SK-N-SH treated with all-trans-retinoic acid at 6 μM for 48 hours (cell line): ENCODE measurements around the gene SAE1.
A peak's percentile ranks its signal among the peaks of the same experiment; 100 is the strongest.

Experiments
- ATAC-seq: fragments of 200-7000 bp; cut with Tn5 transposase; 3 replicates; pipeline ENCODE4 v1.9.1; 2020; ENCODE audit warnings: mild to moderate bottlenecking, moderate library complexity
- CSDC2 ChIP-seq: fragments of 250-450 bp; sonication (Bioruptor Pico); IDR thresholded peaks from 2 replicates; pipeline ENCODE4 v1.5.0; 2020; ENCODE audit warnings: mild to moderate bottlenecking, moderate library complexity
- ESRRG ChIP-seq: fragments of 250-450 bp; sonication (Bioruptor Pico); IDR thresholded peaks from 2 replicates; pipeline ENCODE4 v1.6.1; 2021; ENCODE audit warnings: mild to moderate bottlenecking
- GLIS3 ChIP-seq: fragments of 250-450 bp; sonication (Bioruptor Pico); IDR thresholded peaks from 2 replicates; pipeline ENCODE4 v1.5.0; 2020; ENCODE audit warnings: mild to moderate bottlenecking, moderate library complexity
- ISL1 ChIP-seq: fragments of 250-450 bp; sonication (Bioruptor Pico); IDR thresholded peaks from 2 replicates; pipeline ENCODE4 v2.1.2; 2022; ENCODE audit warnings: mild to moderate bottlenecking, moderate library complexity
- OSR1 ChIP-seq: fragments of 250-450 bp; sonication (Bioruptor Pico); IDR thresholded peaks from 2 replicates; pipeline ENCODE4 v1.8.0; 2022; ENCODE audit warnings: moderate library complexity, mild to moderate bottlenecking, inconsistent platforms
- PPARA ChIP-seq: fragments of 250-450 bp; sonication (Bioruptor Pico); IDR thresholded peaks from 2 replicates; pipeline ENCODE4 v1.5.0; 2020; ENCODE audit warnings: mild to moderate bottlenecking, borderline replicate concordance
- RARB ChIP-seq: fragments of 250-450 bp; sonication (Bioruptor Pico); IDR thresholded peaks from 2 replicates; pipeline ENCODE4 v1.8.0; 2021; ENCODE audit warnings: mild to moderate bottlenecking, moderate library complexity
- SNAI2 ChIP-seq: fragments of 250-450 bp; sonication (Bioruptor Pico); IDR thresholded peaks from 2 replicates; pipeline ENCODE4 v1.5.0; 2020; ENCODE audit warnings: mild to moderate bottlenecking, moderate library complexity
- TCF4 ChIP-seq: fragments of 250-450 bp; sonication (Bioruptor Pico); IDR thresholded peaks from 2 replicates; pipeline ENCODE4 v1.8.0; 2021; ENCODE audit warnings: mild to moderate bottlenecking, moderate library complexity, borderline replicate concordance
- TOX ChIP-seq: fragments of 250-450 bp; sonication (Bioruptor Pico); IDR thresholded peaks from 2 replicates; pipeline ENCODE4 v1.8.0; 2021; ENCODE audit warnings: mild to moderate bottlenecking, moderate library complexity, borderline replicate concordance
- ZC3H10 ChIP-seq: fragments of 250-450 bp; sonication (Bioruptor Pico); IDR thresholded peaks from 2 replicates; pipeline ENCODE4 v1.5.1; 2021; ENCODE audit warnings: mild to moderate bottlenecking, moderate library complexity
- ZFP30 ChIP-seq: fragments of 450-650 bp; formaldehyde crosslinking; IDR thresholded peaks from 2 replicates; pipeline ENCODE4 v1.5.0; 2022; ENCODE audit warnings: mild to moderate bottlenecking, moderate library complexity
- ZNF565 ChIP-seq: fragments of 450-650 bp; formaldehyde crosslinking; conservative IDR thresholded peaks from 2 replicates; pipeline ENCODE4 v1.5.0; 2020; ENCODE audit warnings: low read depth, mild to moderate bottlenecking, moderate library complexity
- ZNF70 ChIP-seq: fragments of 450-650 bp; formaldehyde crosslinking; IDR thresholded peaks from 2 replicates; pipeline ENCODE4 v1.5.0; 2020; ENCODE audit warnings: mild to moderate bottlenecking, moderate library complexity
- ZNF8 ChIP-seq: fragments of 450-650 bp; formaldehyde crosslinking; IDR thresholded peaks from 2 replicates; pipeline ENCODE4 v1.5.0; 2020; ENCODE audit warnings: mild to moderate bottlenecking, moderate library complexity
- TF ChIP-seq, protein P1 (sequence below): fragments of 250-450 bp; sonication (Bioruptor Pico); IDR thresholded peaks from 2 replicates; pipeline ENCODE4 v1.8.0; 2021; ENCODE audit warnings: low read depth, mild to moderate bottlenecking, moderate library complexity, borderline replicate concordance
- TF ChIP-seq, protein P2 (sequence below): fragments of 250-450 bp; sonication (Bioruptor Pico); IDR thresholded peaks from 2 replicates; pipeline ENCODE4 v1.5.0; 2020; ENCODE audit warnings: mild to moderate bottlenecking, moderate library complexity
- TF ChIP-seq, protein P3 (sequence below): fragments of 250-450 bp; sonication (Bioruptor Pico); IDR thresholded peaks from 2 replicates; pipeline ENCODE4 v1.8.0; 2020; ENCODE audit warnings: mild to moderate bottlenecking, moderate library complexity, borderline replicate concordance
- TF ChIP-seq, protein P4 (sequence below): fragments of 250-450 bp; sonication (Bioruptor Pico); IDR thresholded peaks from 2 replicates; pipeline ENCODE4 v1.5.1; 2020; ENCODE audit warnings: low read depth, mild to moderate bottlenecking, moderate library complexity

The SAE1 gene

DNA sequence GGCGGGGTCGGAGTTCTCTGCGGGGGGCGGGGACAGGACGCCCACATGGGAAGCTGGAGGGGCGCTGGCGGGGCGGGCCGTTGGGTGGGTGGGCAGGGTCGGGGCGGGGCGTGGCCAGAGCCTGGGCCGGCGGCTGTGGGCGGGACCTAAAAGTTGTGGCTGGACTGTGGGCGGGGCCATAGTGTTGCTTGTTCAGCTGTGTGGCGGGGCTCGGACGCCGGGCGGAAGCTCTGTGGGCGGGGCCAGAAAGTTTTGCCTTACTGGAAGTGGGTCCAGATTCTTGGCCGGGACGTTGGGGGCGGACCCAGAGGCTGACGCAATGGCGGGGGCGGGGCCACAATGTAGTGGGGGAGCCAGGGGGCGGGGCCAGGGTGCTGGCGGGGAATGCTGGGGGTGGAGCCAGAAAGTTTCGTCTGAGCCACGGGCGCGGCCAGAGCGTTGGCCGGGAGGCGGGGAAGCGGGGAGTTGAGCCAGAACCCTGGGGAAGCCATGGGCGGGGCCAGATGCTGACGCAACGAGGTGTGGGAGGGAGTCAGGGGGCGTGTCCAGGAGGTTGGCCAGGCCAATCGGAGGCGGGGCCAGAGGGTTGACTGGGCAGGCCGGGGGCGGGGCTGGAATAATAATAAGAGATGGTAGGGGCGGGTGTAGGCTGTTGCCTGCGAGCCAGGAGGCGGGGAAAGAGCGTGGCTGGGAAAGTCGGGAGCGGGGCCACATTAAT, 126.2 kb downstream of the SAE1 start (continued):
- no peak for TF ChIP-seq PPARA (CRISPR knock-in tag)
- no peak for TF ChIP-seq SNAI2 (CRISPR knock-in tag)

DNA sequence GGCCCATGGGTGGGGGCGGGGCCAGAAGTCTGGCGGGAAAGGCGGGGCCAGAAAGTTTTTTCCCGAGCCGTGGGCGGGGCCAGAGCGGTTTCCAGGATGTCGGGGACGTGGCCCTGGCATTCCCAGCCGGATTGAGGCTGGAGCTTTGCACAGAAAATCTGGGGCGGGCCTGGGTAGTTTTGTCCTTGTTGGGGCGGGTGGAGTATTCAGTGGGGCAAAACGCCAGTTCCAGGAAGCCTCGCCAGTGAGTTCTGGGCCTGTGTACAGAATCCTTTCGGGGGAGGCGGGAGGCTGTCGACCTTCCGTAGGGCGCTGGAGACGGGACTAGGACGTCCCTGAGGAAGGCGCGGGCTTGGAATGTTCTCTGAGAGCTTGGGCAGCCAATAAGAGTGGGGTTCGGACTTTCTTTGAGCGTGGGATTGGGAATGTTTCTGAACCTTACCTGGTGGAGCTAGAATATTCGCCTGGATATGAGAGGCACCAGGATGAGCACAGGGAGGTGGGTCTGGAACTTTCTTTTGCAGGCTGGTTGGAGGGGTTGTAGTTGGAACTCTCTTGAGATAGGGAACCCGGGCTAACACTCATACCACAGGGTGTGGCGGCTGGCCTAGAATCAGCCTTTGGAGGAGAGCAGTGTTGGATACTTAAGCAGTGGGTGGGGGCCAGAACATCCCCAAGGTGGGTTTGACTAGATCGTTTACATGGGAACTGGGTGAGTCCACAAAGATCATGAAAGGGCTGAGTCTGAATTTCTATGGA, 127.0 kb downstream of the SAE1 start:
- TF ChIP-seq PPARA (CRISPR knock-in tag) (no peak), RARB (CRISPR knock-in tag) (peak; percentile 55; the same call in 1 of the 2 replicates)
- ATAC-seq: peak; percentile 63

DNA sequence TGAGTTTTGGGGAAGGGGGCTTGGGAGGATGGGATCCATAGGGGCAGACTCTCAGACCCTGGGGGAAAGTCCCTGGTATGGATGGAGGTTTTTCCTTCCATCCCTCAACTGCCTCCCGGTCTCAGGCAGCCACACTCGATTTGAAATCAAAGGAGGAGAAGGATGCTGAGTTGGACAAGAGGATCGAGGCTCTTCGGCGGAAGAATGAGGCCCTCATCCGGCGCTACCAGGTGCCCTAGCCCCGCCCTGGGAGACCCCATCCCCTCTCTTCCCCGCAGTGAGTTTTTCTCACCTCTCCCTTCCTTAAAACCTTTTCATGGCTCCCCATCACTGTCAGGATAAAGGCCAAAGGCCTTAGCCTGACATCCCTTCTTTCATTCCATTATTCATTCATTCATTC, 127.8 kb downstream of the SAE1 start:
- no peak for ATAC-seq
- TF ChIP-seq, protein P1, sequence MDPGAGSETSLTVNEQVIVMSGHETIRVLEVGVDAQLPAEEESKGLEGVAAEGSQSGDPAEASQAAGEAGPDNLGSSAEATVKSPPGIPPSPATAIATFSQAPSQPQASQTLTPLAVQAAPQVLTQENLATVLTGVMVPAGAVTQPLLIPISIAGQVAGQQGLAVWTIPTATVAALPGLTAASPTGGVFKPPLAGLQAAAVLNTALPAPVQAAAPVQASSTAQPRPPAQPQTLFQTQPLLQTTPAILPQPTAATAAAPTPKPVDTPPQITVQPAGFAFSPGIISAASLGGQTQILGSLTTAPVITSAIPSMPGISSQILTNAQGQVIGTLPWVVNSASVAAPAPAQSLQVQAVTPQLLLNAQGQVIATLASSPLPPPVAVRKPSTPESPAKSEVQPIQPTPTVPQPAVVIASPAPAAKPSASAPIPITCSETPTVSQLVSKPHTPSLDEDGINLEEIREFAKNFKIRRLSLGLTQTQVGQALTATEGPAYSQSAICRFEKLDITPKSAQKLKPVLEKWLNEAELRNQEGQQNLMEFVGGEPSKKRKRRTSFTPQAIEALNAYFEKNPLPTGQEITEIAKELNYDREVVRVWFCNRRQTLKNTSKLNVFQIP: no peak
- TF ChIP-seq, protein P2, sequence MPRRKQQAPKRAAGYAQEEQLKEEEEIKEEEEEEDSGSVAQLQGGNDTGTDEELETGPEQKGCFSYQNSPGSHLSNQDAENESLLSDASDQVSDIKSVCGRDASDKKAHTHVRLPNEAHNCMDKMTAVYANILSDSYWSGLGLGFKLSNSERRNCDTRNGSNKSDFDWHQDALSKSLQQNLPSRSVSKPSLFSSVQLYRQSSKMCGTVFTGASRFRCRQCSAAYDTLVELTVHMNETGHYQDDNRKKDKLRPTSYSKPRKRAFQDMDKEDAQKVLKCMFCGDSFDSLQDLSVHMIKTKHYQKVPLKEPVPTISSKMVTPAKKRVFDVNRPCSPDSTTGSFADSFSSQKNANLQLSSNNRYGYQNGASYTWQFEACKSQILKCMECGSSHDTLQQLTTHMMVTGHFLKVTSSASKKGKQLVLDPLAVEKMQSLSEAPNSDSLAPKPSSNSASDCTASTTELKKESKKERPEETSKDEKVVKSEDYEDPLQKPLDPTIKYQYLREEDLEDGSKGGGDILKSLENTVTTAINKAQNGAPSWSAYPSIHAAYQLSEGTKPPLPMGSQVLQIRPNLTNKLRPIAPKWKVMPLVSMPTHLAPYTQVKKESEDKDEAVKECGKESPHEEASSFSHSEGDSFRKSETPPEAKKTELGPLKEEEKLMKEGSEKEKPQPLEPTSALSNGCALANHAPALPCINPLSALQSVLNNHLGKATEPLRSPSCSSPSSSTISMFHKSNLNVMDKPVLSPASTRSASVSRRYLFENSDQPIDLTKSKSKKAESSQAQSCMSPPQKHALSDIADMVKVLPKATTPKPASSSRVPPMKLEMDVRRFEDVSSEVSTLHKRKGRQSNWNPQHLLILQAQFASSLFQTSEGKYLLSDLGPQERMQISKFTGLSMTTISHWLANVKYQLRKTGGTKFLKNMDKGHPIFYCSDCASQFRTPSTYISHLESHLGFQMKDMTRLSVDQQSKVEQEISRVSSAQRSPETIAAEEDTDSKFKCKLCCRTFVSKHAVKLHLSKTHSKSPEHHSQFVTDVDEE: no peak
- TF ChIP-seq, protein P3, sequence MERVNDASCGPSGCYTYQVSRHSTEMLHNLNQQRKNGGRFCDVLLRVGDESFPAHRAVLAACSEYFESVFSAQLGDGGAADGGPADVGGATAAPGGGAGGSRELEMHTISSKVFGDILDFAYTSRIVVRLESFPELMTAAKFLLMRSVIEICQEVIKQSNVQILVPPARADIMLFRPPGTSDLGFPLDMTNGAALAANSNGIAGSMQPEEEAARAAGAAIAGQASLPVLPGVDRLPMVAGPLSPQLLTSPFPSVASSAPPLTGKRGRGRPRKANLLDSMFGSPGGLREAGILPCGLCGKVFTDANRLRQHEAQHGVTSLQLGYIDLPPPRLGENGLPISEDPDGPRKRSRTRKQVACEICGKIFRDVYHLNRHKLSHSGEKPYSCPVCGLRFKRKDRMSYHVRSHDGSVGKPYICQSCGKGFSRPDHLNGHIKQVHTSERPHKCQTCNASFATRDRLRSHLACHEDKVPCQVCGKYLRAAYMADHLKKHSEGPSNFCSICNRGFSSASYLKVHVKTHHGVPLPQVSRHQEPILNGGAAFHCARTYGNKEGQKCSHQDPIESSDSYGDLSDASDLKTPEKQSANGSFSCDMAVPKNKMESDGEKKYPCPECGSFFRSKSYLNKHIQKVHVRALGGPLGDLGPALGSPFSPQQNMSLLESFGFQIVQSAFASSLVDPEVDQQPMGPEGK: no peak
- TF ChIP-seq ZNF565 (CRISPR knock-in tag) (no peak), RARB (CRISPR knock-in tag) (no peak), TCF4 (CRISPR knock-in tag) (no peak), ZC3H10 (no peak), SNAI2 (CRISPR knock-in tag) (no peak), ESRRG (CRISPR knock-in tag) (no peak), ZNF8 (CRISPR knock-in tag) (no peak), OSR1 (no peak), ISL1 (no peak), PPARA (CRISPR knock-in tag) (no peak), GLIS3 (CRISPR knock-in tag) (no peak), CSDC2 (CRISPR knock-in tag) (no peak), ZNF70 (CRISPR knock-in tag) (no peak)
- TF ChIP-seq, protein P4, sequence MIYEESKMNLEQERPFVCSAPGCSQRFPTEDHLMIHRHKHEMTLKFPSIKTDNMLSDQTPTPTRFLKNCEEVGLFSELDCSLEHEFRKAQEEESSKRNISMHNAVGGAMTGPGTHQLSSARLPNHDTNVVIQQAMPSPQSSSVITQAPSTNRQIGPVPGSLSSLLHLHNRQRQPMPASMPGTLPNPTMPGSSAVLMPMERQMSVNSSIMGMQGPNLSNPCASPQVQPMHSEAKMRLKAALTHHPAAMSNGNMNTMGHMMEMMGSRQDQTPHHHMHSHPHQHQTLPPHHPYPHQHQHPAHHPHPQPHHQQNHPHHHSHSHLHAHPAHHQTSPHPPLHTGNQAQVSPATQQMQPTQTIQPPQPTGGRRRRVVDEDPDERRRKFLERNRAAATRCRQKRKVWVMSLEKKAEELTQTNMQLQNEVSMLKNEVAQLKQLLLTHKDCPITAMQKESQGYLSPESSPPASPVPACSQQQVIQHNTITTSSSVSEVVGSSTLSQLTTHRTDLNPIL (CRISPR knock-in tag): no peak

DNA sequence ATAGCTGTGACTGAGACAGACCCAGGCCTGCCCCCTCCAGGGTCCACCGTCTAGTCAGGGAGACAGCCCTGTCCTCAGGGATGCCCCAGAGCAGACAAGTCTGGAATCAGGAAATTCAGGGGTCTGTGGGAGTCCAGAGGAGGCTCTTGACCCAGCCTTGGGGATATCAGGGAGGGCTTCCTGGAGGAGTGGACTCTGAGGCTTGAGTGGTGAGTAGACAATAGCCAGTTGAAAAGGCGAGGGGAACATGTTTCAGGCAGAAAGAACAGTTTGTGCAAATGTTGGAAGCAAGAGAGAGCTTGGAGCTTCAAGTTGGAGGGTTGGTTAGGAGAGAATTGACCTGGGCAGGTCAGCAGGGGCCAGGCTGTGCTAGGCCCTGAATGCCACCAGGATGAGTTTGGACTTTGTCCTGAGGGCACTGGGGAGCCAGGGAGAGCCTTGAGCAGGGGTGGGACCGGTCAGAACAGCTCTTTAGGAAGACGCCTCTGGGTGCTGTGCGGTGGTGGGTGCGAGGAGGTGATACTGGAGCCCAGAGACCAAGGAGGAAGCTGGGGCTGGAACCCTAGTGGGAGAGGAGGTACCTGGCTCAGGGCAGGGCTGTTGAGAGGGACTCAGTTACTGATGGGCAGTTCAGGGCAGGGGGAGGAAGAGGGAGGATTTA, 128.4 kb downstream of the SAE1 start:
- no peak for ATAC-seq
- TF ChIP-seq, protein P3: no peak
- no peak for TF ChIP-seq OSR1
- no peak for TF ChIP-seq ZNF8 (CRISPR knock-in tag)
- TF ChIP-seq ZFP30: no peak
- TF ChIP-seq, protein P2: no peak
- TF ChIP-seq ZNF70 (CRISPR knock-in tag): no peak
- TF ChIP-seq TOX (CRISPR knock-in tag): no peak
- TF ChIP-seq, protein P4 (CRISPR knock-in tag): no peak
